CD4-positive, alpha-beta T cell treated with Interleukin-4 for 4 hours (primary cell): ENCODE results near the gene B3GAT1.

Source experiments
- DNase-seq: peaks from one replicate; pipeline ENCODE4 v3.0.0-alpha.2; 2020

B3GAT1 gene

GRCh38 chr11:134332782-134333181 lies 79.3 kb downstream of the B3GAT1 start:
- no peak for DNase-seq

GRCh38 chr11:134332189-134332631 lies 79.8 kb downstream of the B3GAT1 start:
- no peak for DNase-seq

GRCh38 chr11:134331354-134332188 lies 80.5 kb downstream of the B3GAT1 start, which contains the start of gene GLB1L2:
TSS of gene GLB1L2 (plus strand) at chr11:134331988. CDS start at chr11:134332062, 74 bp downstream.
- peak; percentile 81 for DNase-seq

GRCh38 chr11:134330611-134331353 lies 81.3 kb downstream of the B3GAT1 start:
- no peak for DNase-seq
